ENCODE results near the gene CCDC121. TPM values are rescaled to one million over a fixed set of nuclear protein-coding genes. Genes with fewer than 3 reads are reported as not detected.

CCDC121 gene
- total and polyA plus RNA-seq, 2 of the 4 experiments (the other 2 are of a cell fraction) = 0.65 to 2.0 TPM

DNA sequence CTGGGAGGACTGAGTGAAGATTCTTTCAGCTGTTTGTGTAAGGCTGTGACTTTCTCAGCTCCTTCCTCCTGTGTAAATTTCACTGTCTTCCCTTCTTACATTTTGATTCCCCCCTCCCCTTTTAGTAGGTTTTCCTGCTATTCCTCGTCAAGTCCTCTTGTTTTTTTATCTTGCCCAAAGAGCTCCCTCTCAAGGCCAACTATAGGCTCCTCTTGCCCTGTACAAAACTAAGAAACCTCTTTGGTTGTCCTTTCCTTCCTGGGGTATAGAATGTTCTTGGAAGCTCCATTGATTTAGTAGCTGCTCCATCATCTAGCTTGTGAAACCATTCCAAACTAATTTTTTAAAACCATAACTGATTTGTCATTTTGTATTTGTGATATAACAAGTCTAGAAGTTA, 7.3 kb downstream of the CCDC121 start:
- Histone ChIP-seq H3K9me3 (ENCODE audit: control insufficient read depth, insufficient read depth, low read length) (no peaks in the 10 kb centered on the region), H3K56ac (ENCODE audit: extremely low read depth, insufficient read depth, low read length) (no peak overlapping the region), H4K8ac (ENCODE audit: low read depth in 2 of 2, low read length in 2 of 2) (no peak overlapping the region), H3K79me1 (ENCODE audit: low read depth in 1 of 2, low read length in 2 of 2) (peaks cover 7 to 18% of the 10 kb centered on the region in 2 experiments; a peak in 3 of 4 replicates), H4K20me1 (ENCODE audit: insufficient read depth, low read length) (no peaks in the 10 kb centered on the region), H2BK20ac (ENCODE audit: low read depth, low read length) (no peak overlapping the region), H3K14ac (replicated peaks; ENCODE audit: low read depth, low read length) (no peak overlapping the region), H3K27me3 (ENCODE audit: control insufficient read depth, insufficient read depth, low read length) (no peaks in the 10 kb centered on the region), H3K4me2 (ENCODE audit: low read depth, low read length) (no peak overlapping the region), H2BK5ac (ENCODE audit: low read depth, low read length, poor library complexity, severe bottlenecking) (no peak overlapping the region), H2BK15ac (ENCODE audit: low read depth, low read length) (no peak overlapping the region), H3K36me3 (ENCODE audit: control insufficient read depth, insufficient read depth, low read length) (peaks cover 35% of the 10 kb centered on the region), H3K18ac (ENCODE audit: low read depth, low read length) (no peak overlapping the region), H3K9ac (ENCODE audit: low read depth, low read length) (no peak overlapping the region), H2AK9ac (replicated peaks; ENCODE audit: low read depth, low read length, poor library complexity) (no peak overlapping the region), H2AK5ac (ENCODE audit: low read depth, low read length) (no peak overlapping the region), H3K23ac (ENCODE audit: low read depth, low read length) (no peak overlapping the region), H2BK120ac (ENCODE audit: low read depth, low read length) (no peak overlapping the region), H3K4me1 (ENCODE audit: control insufficient read depth, insufficient read depth, low read length) (peaks cover 11% of the 10 kb centered on the region), H3K4ac (ENCODE audit: low read depth, low read length) (no peak overlapping the region), H4K5ac (ENCODE audit: low read depth, low read length) (no peak overlapping the region), H3K27ac (ENCODE audit: insufficient read depth, low read length) (no peak overlapping the region), H3K4me3 (ENCODE audit: insufficient read depth, low read depth, low read length) (no peak overlapping the region), H4K91ac (ENCODE audit: insufficient read depth, low read depth, low read length) (no peak overlapping the region), H2AFZ (replicated peaks; ENCODE audit: low read length, poor library complexity) (no peak overlapping the region), H3K9me1 (ENCODE audit: insufficient read depth, low read length) (peaks cover 8% of the 10 kb centered on the region; the same call in 1 of the 2 replicates)
- intact Hi-C loops (cut with micrococcal nuclease) = loop anchor here (10.0 kb wide), 1 partner anchor 217 kb away; the partner anchor contains the start of gene PPM1G
- BruUV-seq (replicated peaks) = no TSS peak
- DNase-seq = no peak
- ATAC-seq (ENCODE audit: low read depth) = no peak
- WGBS, 2 experiments (ENCODE audit: extremely low coverage in 2 of 2, insufficient read length in 1 of 2) = no CpG with 5 or more reads among the region's 1 CpG
- in situ Hi-C loops (cut with MboI; ENCODE audit: low sequenced_read_pairs) = no loop called here
- ChIA-PET POLR2A (ENCODE audit: unreplicated experiment) (interaction anchor here (0.6 kb wide), 1 partner anchor 420 kb away, joined by 3 read pairs; no protein-coding TSS in a partner anchor), CTCF (no interaction called here)
- dilution Hi-C loops (cut with HindIII; ENCODE audit: low sequenced_read_pairs, unreplicated experiment) = no loop called here
- TF ChIP-seq MAZ (IDR thresholded peaks at IDR 0.05; ENCODE audit: borderline replicate concordance, low read depth, low read length) = no peak
- no peak for TF ChIP-seq POLR2A (IDR thresholded peaks at IDR 0.05; ENCODE audit: low read depth, low read length)
- TF ChIP-seq RCOR1 (IDR thresholded peaks at IDR 0.05; ENCODE audit: insufficient replicate concordance, low read length) = no peak
- TF ChIP-seq MAFK (IDR thresholded peaks at IDR 0.05; ENCODE audit: low read depth, low read length) = no peak
- no peak for TF ChIP-seq RAD21 (IDR thresholded peaks at IDR 0.05; ENCODE audit: low read length)
- TF ChIP-seq BHLHE40 (IDR thresholded peaks at IDR 0.05; ENCODE audit: low read depth, low read length) = no peak
- no peak for TF ChIP-seq NFE2L2 (IDR thresholded peaks at IDR 0.05; ENCODE audit: low read depth, low read length)
- TF ChIP-seq CEBPB (IDR thresholded peaks at IDR 0.05; ENCODE audit: low read depth, low read length) = no peak
- TF ChIP-seq, protein P1, sequence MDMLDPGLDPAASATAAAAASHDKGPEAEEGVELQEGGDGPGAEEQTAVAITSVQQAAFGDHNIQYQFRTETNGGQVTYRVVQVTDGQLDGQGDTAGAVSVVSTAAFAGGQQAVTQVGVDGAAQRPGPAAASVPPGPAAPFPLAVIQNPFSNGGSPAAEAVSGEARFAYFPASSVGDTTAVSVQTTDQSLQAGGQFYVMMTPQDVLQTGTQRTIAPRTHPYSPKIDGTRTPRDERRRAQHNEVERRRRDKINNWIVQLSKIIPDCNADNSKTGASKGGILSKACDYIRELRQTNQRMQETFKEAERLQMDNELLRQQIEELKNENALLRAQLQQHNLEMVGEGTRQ (IDR thresholded peaks at IDR 0.05; ENCODE audit: low read depth, low read length) = no peak
- TF ChIP-seq SMC3 (IDR thresholded peaks at IDR 0.05; ENCODE audit: low read depth, low read length) = no peak
- TF ChIP-seq MXI1 (IDR thresholded peaks at IDR 0.05; ENCODE audit: borderline replicate concordance, low read depth, low read length) = no peak
- no peak for TF ChIP-seq FOS (IDR thresholded peaks at IDR 0.05; ENCODE audit: low read depth, low read length)
- TF ChIP-seq RFX5 (IDR thresholded peaks at IDR 0.05; ENCODE audit: low read depth, low read length) = no peak
- TF ChIP-seq, protein P2, sequence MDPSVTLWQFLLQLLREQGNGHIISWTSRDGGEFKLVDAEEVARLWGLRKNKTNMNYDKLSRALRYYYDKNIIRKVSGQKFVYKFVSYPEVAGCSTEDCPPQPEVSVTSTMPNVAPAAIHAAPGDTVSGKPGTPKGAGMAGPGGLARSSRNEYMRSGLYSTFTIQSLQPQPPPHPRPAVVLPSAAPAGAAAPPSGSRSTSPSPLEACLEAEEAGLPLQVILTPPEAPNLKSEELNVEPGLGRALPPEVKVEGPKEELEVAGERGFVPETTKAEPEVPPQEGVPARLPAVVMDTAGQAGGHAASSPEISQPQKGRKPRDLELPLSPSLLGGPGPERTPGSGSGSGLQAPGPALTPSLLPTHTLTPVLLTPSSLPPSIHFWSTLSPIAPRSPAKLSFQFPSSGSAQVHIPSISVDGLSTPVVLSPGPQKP (IDR thresholded peaks at IDR 0.05; ENCODE audit: borderline replicate concordance, low read depth, low read length) = no peak
- TF ChIP-seq, protein P3, sequence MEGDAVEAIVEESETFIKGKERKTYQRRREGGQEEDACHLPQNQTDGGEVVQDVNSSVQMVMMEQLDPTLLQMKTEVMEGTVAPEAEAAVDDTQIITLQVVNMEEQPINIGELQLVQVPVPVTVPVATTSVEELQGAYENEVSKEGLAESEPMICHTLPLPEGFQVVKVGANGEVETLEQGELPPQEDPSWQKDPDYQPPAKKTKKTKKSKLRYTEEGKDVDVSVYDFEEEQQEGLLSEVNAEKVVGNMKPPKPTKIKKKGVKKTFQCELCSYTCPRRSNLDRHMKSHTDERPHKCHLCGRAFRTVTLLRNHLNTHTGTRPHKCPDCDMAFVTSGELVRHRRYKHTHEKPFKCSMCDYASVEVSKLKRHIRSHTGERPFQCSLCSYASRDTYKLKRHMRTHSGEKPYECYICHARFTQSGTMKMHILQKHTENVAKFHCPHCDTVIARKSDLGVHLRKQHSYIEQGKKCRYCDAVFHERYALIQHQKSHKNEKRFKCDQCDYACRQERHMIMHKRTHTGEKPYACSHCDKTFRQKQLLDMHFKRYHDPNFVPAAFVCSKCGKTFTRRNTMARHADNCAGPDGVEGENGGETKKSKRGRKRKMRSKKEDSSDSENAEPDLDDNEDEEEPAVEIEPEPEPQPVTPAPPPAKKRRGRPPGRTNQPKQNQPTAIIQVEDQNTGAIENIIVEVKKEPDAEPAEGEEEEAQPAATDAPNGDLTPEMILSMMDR (conservative IDR thresholded peaks at IDR 0.05; ENCODE audit: low read depth, low read length) = no peak
- no peak for TF ChIP-seq CHD1 (IDR thresholded peaks at IDR 0.05; ENCODE audit: low read depth, low read length)
